ENCODE measurements around the gene PKP1. TPM values are rescaled to one million over a fixed set of nuclear protein-coding genes. Genes with fewer than 3 reads are reported as not detected.

PKP1 gene
- total RNA-seq, 4 donors from 2014 or later = 0.11 to 0.94 (median 0.54) TPM; not detected in 1

- intact Hi-C loops (cut with DNase I) = no loop called here
Observed at GRCh38 chr1:201258763-201259230, 24.5 kb upstream of the PKP1 start.

GRCh38 chr1:201259476-201260235 is 23.6 kb upstream of the PKP1 start:
- TF ChIP-seq POLR2A (IDR thresholded peaks at IDR 0.05) = no peak
- no peak for TF ChIP-seq CTCF (IDR thresholded peaks at IDR 0.05)
- intact Hi-C loops (cut with DNase I) = no loop called here
- H3K4me1 ChIP-seq = peaks cover 0 to 11% of the 10 kb centered on the region in 2 donors
- no peaks in the 10 kb centered on the region for H3K9me3 ChIP-seq
- DNase-seq = no peak
- H3K27ac ChIP-seq = no peak overlapping the region
- WGBS, 2 donors = 12 to 19% methylated on average over 15 to 16 of the region's 28 CpGs
- H3K4me3 ChIP-seq (replicated peaks in 1 of 3) = no peak overlapping the region
- H3K27me3 ChIP-seq = no peaks in the 10 kb centered on the region
- no peaks in the 10 kb centered on the region for H3K36me3 ChIP-seq

More at GRCh38 chr1:201258763-201259230, 24.5 kb upstream of the PKP1 start:
- no peaks in the 10 kb centered on the region for H3K9me3 ChIP-seq
- H3K4me3 ChIP-seq (replicated peaks in 1 of 3) = no peak overlapping the region
- no peak overlapping the region for H3K27ac ChIP-seq
- peaks cover 0 to 11% of the 10 kb centered on the region in 2 donors for H3K4me1 ChIP-seq
- H3K27me3 ChIP-seq = no peaks in the 10 kb centered on the region
- 75 to 82% methylated on average over 14 of the region's 14 CpGs for WGBS, 2 donors
- no peak for TF ChIP-seq CTCF (IDR thresholded peaks at IDR 0.05)
- no peak for TF ChIP-seq POLR2A (IDR thresholded peaks at IDR 0.05)
- no peak for DNase-seq
- no peaks in the 10 kb centered on the region for H3K36me3 ChIP-seq

DNA sequence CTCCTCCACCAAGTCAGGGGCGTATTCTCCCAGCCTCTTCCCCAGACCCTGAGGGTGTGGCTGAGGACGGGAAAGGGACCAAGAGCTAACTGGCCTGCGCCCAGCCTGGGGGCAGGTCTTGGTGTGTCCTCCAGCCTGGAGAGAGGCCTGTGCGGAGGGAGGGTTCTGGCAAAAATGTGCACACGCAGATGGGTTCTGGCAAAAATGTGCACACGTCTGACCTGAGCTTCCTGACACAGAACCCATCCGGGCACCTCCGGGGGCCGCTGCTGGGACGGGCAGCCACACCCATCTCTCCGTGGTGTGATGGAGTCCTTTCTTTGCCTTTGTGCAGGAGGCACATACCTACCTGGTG is 23.1 kb upstream of the PKP1 start:
- H3K9me3 ChIP-seq = no peaks in the 10 kb centered on the region
- H3K4me3 ChIP-seq (replicated peaks in 1 of 3) = no peak overlapping the region
- DNase-seq = no peak

GRCh38 chr1:201260648-201261311 is 22.5 kb upstream of the PKP1 start:
- Histone ChIP-seq H3K4me3 (replicated peaks in 1 of 3) (no peak overlapping the region), H3K27me3 (no peaks in the 10 kb centered on the region), H3K4me1 (peaks cover 0 to 11% of the 10 kb centered on the region in 2 donors), H3K36me3 (no peaks in the 10 kb centered on the region), H3K9me3 (no peaks in the 10 kb centered on the region), H3K27ac (no peak overlapping the region)
- intact Hi-C loops (cut with DNase I) = no loop called here
- no peak for DNase-seq
- TF ChIP-seq POLR2A (IDR thresholded peaks at IDR 0.05) = no peak
- TF ChIP-seq CTCF (IDR thresholded peaks at IDR 0.05) = no peak
- 97% methylated on average over 8 of the region's 8 CpGs for WGBS, 2 donors

More for the DNA sequence above, 23.1 kb upstream of the PKP1 start:
- Histone ChIP-seq H3K27ac (no peak overlapping the region), H3K27me3 (no peaks in the 10 kb centered on the region), H3K4me1 (peaks cover 0 to 11% of the 10 kb centered on the region in 2 donors), H3K36me3 (no peaks in the 10 kb centered on the region)
- intact Hi-C loops (cut with DNase I) = no loop called here
- TF ChIP-seq POLR2A (IDR thresholded peaks at IDR 0.05) (no peak), CTCF (IDR thresholded peaks at IDR 0.05) (no peak)
- 25 to 37% methylated on average over 10 of the region's 11 CpGs for WGBS, 2 donors
